Measurements from ENCODE around the gene GSS. TPM values are rescaled to one million over a fixed set of nuclear protein-coding genes. Genes with fewer than 3 reads are reported as not detected.

Gene GSS
- total and polyA plus RNA-seq, 4 donors, result 12.9 to 31.5 (median 23.6) TPM

DNA sequence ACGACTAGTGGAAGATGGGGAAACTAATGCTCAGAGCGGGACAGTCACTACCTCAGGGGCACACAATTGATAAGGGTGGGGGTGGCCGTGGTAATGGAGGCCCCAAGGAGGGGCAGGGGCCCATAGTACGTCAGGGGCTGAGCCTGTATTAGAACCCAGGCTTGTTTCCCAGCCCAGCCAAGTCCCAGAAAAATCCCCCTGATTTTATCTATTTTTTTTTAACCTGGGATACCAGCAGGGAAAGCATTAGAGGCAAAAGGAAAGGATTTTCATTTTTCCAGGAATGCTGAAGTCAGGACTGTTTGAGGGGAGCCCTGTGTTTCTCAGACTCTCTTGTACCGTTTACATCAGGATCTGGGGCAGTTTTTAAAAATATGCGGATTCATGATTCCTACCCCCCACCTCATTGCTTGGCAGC, 444 bp upstream of the GSS start:
- Histone ChIP-seq H3K27ac (ENCODE audit: low read depth in 1 of 2, low read length in 2 of 2) (peak overlapping the region in 1 of 2 donors; percentile 62), H3K27me3 (ENCODE audit: control insufficient read depth in 1 of 2, insufficient read depth in 2 of 2, low read length in 1 of 2) (no peaks in the 10 kb centered on the region), H3K4me1 (ENCODE audit: control insufficient read depth in 1 of 2, insufficient read depth in 2 of 2, low read length in 2 of 2) (no peaks in the 10 kb centered on the region), H3K36me3 (ENCODE audit: control insufficient read depth in 1 of 2, insufficient read depth in 2 of 2, low read length in 1 of 2) (no peaks in the 10 kb centered on the region), H3K9me3 (ENCODE audit: control insufficient read depth, low read length) (no peaks in the 10 kb centered on the region), H3K4me3 (ENCODE audit: low read length in 2 of 2) (peak overlapping the region; percentile 10 to 11)
- ATAC-seq (ENCODE audit: low FRiP score), result no peak
- DNase-seq, result no peak
- 5 to 8% methylated on average over 6 of the region's 6 CpGs for WGBS, 2 donors
- intact Hi-C loops (cut with DNase I), result loop anchor here in 1 of 2 donors (5.0 kb wide), 2 partner anchors 49 to 136 kb away; partner anchors contain the start of gene TRPC4AP

DNA sequence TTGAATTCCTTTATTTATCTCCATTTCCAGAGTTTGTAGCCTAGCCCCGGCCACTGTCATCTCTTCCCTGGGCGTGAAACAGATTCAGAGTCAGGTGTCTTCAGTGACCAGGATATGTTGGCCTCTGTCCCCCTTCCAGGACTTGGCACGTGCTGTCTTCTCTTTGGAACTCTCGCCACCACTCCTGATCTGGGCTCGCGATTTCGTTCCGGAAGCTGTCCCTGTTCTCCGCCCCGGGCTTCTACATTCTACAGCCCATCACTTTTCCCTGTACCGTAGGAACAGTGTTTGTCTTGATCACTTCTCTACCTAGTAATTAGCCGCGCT, 739 bp downstream of the GSS start:
- H3K4me3 ChIP-seq (ENCODE audit: low read length in 2 of 2), result peak overlapping the region; percentile 21 to 37
- DNase-seq (no peak), ATAC-seq (ENCODE audit: low FRiP score) (no peak)
- no peaks in the 10 kb centered on the region for H3K4me1 ChIP-seq (ENCODE audit: control insufficient read depth in 1 of 2, insufficient read depth in 2 of 2, low read length in 2 of 2)
- H3K36me3 ChIP-seq (ENCODE audit: control insufficient read depth in 1 of 2, insufficient read depth in 2 of 2, low read length in 1 of 2), result no peaks in the 10 kb centered on the region
- no peaks in the 10 kb centered on the region for H3K9me3 ChIP-seq (ENCODE audit: control insufficient read depth, low read length)
- 5% methylated on average over 13 of the region's 13 CpGs for WGBS, 2 donors
- intact Hi-C loops (cut with DNase I), result loop anchor here (1.0 to 5.0 kb wide), 4 partner anchors 48 to 137 kb away; partner anchors contain the start of gene TRPC4AP (in 1 of the 2)
- H3K27me3 ChIP-seq (ENCODE audit: control insufficient read depth in 1 of 2, insufficient read depth in 2 of 2, low read length in 1 of 2), result no peaks in the 10 kb centered on the region
- H3K27ac ChIP-seq (ENCODE audit: low read depth in 1 of 2, low read length in 2 of 2), result no peak overlapping the region

DNA sequence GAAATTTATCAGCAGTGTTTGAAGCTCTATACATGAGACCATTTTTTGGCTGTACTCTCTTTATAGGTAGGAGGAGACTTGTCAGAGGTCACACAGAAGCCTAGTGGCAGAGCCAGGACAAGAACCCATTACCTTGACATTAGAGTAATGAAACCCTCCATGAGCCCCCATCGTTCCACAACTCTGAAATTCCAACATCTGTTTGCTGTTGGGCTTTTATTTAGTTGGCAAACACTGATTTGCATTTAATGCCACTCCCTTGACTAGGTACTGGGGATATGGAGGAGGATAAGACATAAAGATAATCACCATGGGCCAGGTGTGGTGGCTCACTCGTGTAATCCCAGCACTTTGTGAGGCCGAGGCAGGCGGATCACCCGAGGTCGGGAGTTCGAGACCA, 1.6 kb downstream of the GSS start:
- Histone ChIP-seq H3K9me3 (ENCODE audit: control insufficient read depth, low read length) (no peaks in the 10 kb centered on the region), H3K27ac (ENCODE audit: low read depth in 1 of 2, low read length in 2 of 2) (no peak overlapping the region), H3K4me1 (ENCODE audit: control insufficient read depth in 1 of 2, insufficient read depth in 2 of 2, low read length in 2 of 2) (no peaks in the 10 kb centered on the region), H3K36me3 (ENCODE audit: control insufficient read depth in 1 of 2, insufficient read depth in 2 of 2, low read length in 1 of 2) (no peaks in the 10 kb centered on the region), H3K27me3 (ENCODE audit: control insufficient read depth in 1 of 2, insufficient read depth in 2 of 2, low read length in 1 of 2) (no peaks in the 10 kb centered on the region), H3K4me3 (ENCODE audit: low read length in 2 of 2) (no peak overlapping the region)
- WGBS, 2 donors, result 92 to 93% methylated on average over 7 of the region's 7 CpGs
- intact Hi-C loops (cut with DNase I), result loop anchor here in 1 of 2 donors (2.0 kb wide), 1 partner anchor 79 kb away; no protein-coding TSS in a partner anchor
- no peak for ATAC-seq (ENCODE audit: low FRiP score)
- DNase-seq, result no peak

GRCh38 chr20:34952671-34953070, 2.9 kb downstream of the GSS start:
- Histone ChIP-seq H3K4me3 (ENCODE audit: low read length in 2 of 2) (no peak overlapping the region), H3K27ac (ENCODE audit: low read depth in 1 of 2, low read length in 2 of 2) (no peak overlapping the region), H3K9me3 (ENCODE audit: control insufficient read depth, low read length) (no peaks in the 10 kb centered on the region), H3K4me1 (ENCODE audit: control insufficient read depth in 1 of 2, insufficient read depth in 2 of 2, low read length in 2 of 2) (no peaks in the 10 kb centered on the region), H3K36me3 (ENCODE audit: control insufficient read depth in 1 of 2, insufficient read depth in 2 of 2, low read length in 1 of 2) (no peaks in the 10 kb centered on the region), H3K27me3 (ENCODE audit: control insufficient read depth in 1 of 2, insufficient read depth in 2 of 2, low read length in 1 of 2) (no peaks in the 10 kb centered on the region)
- 71 to 78% methylated on average over 5 of the region's 5 CpGs for WGBS, 2 donors
- intact Hi-C loops (cut with DNase I), result no loop called here
- ATAC-seq (ENCODE audit: low FRiP score) (no peak), DNase-seq (no peak)

DNA sequence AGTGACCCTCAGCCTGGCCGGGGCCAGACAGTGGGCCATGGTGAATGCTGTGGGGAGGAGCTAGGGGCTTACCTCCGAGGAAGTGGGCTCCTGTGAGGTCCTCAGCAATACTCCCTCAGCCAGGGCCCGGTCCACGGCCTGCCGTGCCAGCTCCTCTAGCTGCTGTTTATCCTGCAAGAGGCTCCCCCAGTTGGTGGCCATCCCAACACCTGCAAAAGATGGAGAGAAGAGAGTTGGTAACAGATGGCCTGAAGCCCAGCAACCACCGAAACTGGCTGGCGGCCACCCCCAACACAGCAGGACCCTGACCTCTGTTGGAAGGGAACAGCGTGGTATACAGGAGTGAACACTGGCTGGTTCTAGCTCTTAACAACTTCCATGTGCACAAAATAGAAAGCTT, 4.0 kb downstream of the GSS start:
- no peaks in the 10 kb centered on the region for H3K4me1 ChIP-seq (ENCODE audit: control insufficient read depth in 1 of 2, insufficient read depth in 2 of 2, low read length in 2 of 2)
- H3K4me3 ChIP-seq (ENCODE audit: low read length in 2 of 2), result no peak overlapping the region
- H3K27me3 ChIP-seq (ENCODE audit: control insufficient read depth in 1 of 2, insufficient read depth in 2 of 2, low read length in 1 of 2), result no peaks in the 10 kb centered on the region
- no peak overlapping the region for H3K27ac ChIP-seq (ENCODE audit: low read depth in 1 of 2, low read length in 2 of 2)
- H3K9me3 ChIP-seq (ENCODE audit: control insufficient read depth, low read length), result no peaks in the 10 kb centered on the region
- no peak for ATAC-seq (ENCODE audit: low FRiP score)
- intact Hi-C loops (cut with DNase I), result no loop called here
- 77 to 84% methylated on average over 8 of the region's 8 CpGs for WGBS, 2 donors
- no peak for DNase-seq
- no peaks in the 10 kb centered on the region for H3K36me3 ChIP-seq (ENCODE audit: control insufficient read depth in 1 of 2, insufficient read depth in 2 of 2, low read length in 1 of 2)

DNA sequence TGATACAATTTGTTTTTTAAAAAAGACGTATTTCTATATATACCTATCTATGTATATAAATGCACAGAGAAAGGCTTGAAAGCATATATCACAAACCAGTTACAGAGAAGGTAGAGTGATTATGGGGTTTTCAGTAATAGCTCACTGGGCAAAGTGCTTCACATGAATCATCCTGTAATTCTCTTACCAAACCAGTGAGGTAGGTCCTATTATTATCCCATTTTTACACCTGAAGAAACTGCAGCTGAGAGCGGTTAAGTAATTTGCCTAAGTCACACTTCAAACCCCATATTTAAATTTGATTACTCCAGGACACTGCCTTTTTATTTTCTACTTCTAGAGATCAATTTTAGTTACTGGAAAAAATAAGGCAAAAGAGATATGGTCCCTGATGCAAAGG, 4.4 kb downstream of the GSS start:
- intact Hi-C loops (cut with DNase I), result no loop called here
- WGBS, 2 donors, result 95 to 98% methylated on average over 2 of the region's 2 CpGs
- no peaks in the 10 kb centered on the region for H3K27me3 ChIP-seq (ENCODE audit: control insufficient read depth in 1 of 2, insufficient read depth in 2 of 2, low read length in 1 of 2)
- ATAC-seq (ENCODE audit: low FRiP score), result no peak
- no peak overlapping the region for H3K27ac ChIP-seq (ENCODE audit: low read depth in 1 of 2, low read length in 2 of 2)
- no peaks in the 10 kb centered on the region for H3K9me3 ChIP-seq (ENCODE audit: control insufficient read depth, low read length)
- no peaks in the 10 kb centered on the region for H3K4me1 ChIP-seq (ENCODE audit: control insufficient read depth in 1 of 2, insufficient read depth in 2 of 2, low read length in 2 of 2)
- no peak overlapping the region for H3K4me3 ChIP-seq (ENCODE audit: low read length in 2 of 2)
- no peaks in the 10 kb centered on the region for H3K36me3 ChIP-seq (ENCODE audit: control insufficient read depth in 1 of 2, insufficient read depth in 2 of 2, low read length in 1 of 2)
- DNase-seq, result no peak

DNA sequence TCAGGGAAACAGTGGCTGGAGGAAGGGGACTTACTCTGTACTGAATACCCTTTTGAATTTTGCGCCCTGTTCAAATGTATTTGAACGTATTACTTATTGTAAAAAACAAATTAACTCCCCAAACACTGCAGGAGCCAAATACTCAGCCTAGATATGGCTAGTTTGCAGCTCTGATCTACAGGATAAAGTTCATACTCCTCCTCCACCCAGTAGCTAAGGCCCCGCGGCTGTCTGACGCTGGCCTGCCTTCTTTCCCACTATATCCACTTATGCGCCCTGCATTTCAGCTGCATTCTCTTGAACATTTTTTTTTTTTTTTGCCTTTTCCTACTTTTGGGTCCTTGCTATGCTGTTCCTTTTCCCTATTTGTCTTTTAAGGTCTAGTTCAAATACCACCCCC, 6.5 kb downstream of the GSS start:
- H3K27ac ChIP-seq (ENCODE audit: low read depth in 1 of 2, low read length in 2 of 2), result no peak overlapping the region
- 74 to 76% methylated on average over 6 of the region's 6 CpGs for WGBS, 2 donors
- H3K4me3 ChIP-seq (ENCODE audit: low read length in 2 of 2), result no peak overlapping the region
- intact Hi-C loops (cut with DNase I), result no loop called here
- DNase-seq (no peak), ATAC-seq (ENCODE audit: low FRiP score) (no peak)
- H3K27me3 ChIP-seq (ENCODE audit: control insufficient read depth in 1 of 2, insufficient read depth in 2 of 2, low read length in 1 of 2), result no peaks in the 10 kb centered on the region
- H3K4me1 ChIP-seq (ENCODE audit: control insufficient read depth in 1 of 2, insufficient read depth in 2 of 2, low read length in 2 of 2), result no peaks in the 10 kb centered on the region
- peaks cover 0 to 1% of the 10 kb centered on the region in 2 donors for H3K36me3 ChIP-seq (ENCODE audit: control insufficient read depth in 1 of 2, insufficient read depth in 2 of 2, low read length in 1 of 2)
- H3K9me3 ChIP-seq (ENCODE audit: control insufficient read depth, low read length), result no peaks in the 10 kb centered on the region

DNA sequence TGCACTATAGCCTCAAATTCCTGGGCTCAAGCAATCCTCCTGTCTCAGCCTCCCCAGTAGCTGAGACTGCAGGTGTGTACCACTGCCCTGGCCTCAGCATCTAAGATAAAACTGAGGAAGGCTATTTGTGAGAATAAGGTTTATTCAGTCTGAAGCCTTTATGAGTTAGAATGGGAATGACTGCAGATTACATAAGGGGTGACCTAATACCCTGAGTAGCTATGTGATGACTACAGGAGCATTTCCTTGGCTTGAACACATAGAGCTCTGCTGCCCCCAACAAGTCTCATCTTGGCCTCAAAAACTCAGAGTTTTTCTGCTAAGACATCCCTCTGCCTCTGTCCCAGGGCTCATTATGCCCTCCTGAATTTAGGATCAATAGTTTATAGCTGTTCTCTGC, 7.6 kb downstream of the GSS start:
- Histone ChIP-seq H3K9me3 (ENCODE audit: control insufficient read depth, low read length) (no peaks in the 10 kb centered on the region), H3K36me3 (ENCODE audit: control insufficient read depth in 1 of 2, insufficient read depth in 2 of 2, low read length in 1 of 2) (peaks cover 0 to 3% of the 10 kb centered on the region in 2 donors), H3K27ac (ENCODE audit: low read depth in 1 of 2, low read length in 2 of 2) (no peak overlapping the region), H3K27me3 (ENCODE audit: control insufficient read depth in 1 of 2, insufficient read depth in 2 of 2, low read length in 1 of 2) (no peaks in the 10 kb centered on the region), H3K4me1 (ENCODE audit: control insufficient read depth in 1 of 2, insufficient read depth in 2 of 2, low read length in 2 of 2) (no peaks in the 10 kb centered on the region), H3K4me3 (ENCODE audit: low read length in 2 of 2) (no peak overlapping the region)
- DNase-seq, result no peak
- intact Hi-C loops (cut with DNase I), result no loop called here
- ATAC-seq (ENCODE audit: low FRiP score), result no peak

- ATAC-seq (ENCODE audit: low FRiP score) (no peak), DNase-seq (no peak)
- Histone ChIP-seq H3K36me3 (ENCODE audit: control insufficient read depth in 1 of 2, insufficient read depth in 2 of 2, low read length in 1 of 2) (peaks cover 0 to 3% of the 10 kb centered on the region in 2 donors), H3K27me3 (ENCODE audit: control insufficient read depth in 1 of 2, insufficient read depth in 2 of 2, low read length in 1 of 2) (no peaks in the 10 kb centered on the region), H3K27ac (ENCODE audit: low read depth in 1 of 2, low read length in 2 of 2) (no peak overlapping the region), H3K4me3 (ENCODE audit: low read length in 2 of 2) (no peak overlapping the region), H3K4me1 (ENCODE audit: control insufficient read depth in 1 of 2, insufficient read depth in 2 of 2, low read length in 2 of 2) (no peaks in the 10 kb centered on the region), H3K9me3 (ENCODE audit: control insufficient read depth, low read length) (no peaks in the 10 kb centered on the region)
- intact Hi-C loops (cut with DNase I), result no loop called here
Measured at GRCh38 chr20:34947336-34947735, 8.3 kb downstream of the GSS start.
